Right lobe of liver (tissue), 6 donors: Measurements from ENCODE around the gene C4B. TPM values are rescaled to one million over a fixed set of nuclear protein-coding genes. Genes with fewer than 3 reads are reported as not detected.

Experiments
- ATAC-seq, 4 donors: fragments of 200-7000 bp; cut with Tn5 transposase; one replicate each; pipeline ENCODE4 v1.9.1; 2020; ENCODE audit warnings: mild to moderate bottlenecking in 4 of 4, moderate library complexity in 4 of 4
- DNase-seq, 3 donors: peaks; one replicate each; pipeline ENCODE4 v3.0.0-alpha.2; 2020
- H3K27ac ChIP-seq, 3 donors: fragments of 200-600 bp; one replicate each; pipeline ENCODE4 v1.8.0; 2022
- H3K27me3 ChIP-seq, 2 donors: fragments of 200-600 bp; one replicate each; pipeline ENCODE4 v1.8.0; 2022
- H3K36me3 ChIP-seq, 4 donors: fragments of 200-600 bp; sonication (generic) in 1 of 4; one replicate each; pipeline versions ENCODE4 v1.5.1 to v1.8.0; 2017 to 2022; ENCODE audit warnings: control low read depth in 1 of 4
- H3K4me1 ChIP-seq, 4 donors: fragments of 200-600 bp; sonication (generic) in 1 of 4; one replicate each; pipeline versions ENCODE4 v1.5.1 to v1.8.0; 2017 to 2022; ENCODE audit warnings: control low read depth in 1 of 4
- H3K4me3 ChIP-seq, 3 donors: fragments of 200-600 bp; one replicate each; pipeline ENCODE4 v1.8.0; 2022
- H3K9me3 ChIP-seq, 4 donors: fragments of 200-600 bp; sonication (generic) in 1 of 4; one replicate each; pipeline versions ENCODE4 v1.5.1 to v1.8.0; 2017 to 2022; ENCODE audit warnings: control low read depth in 1 of 4
- CTCF ChIP-seq, 4 donors: fragments of 200-600 bp in 3 of 4; fragments of 450-650 bp in 1 of 4; IDR thresholded peaks; one replicate each; pipeline versions ENCODE4 v1.5.1 to v1.8.0; 2016 to 2022; ENCODE audit warnings: antibody characterized with exemption in 4 of 4, mild to moderate bottlenecking in 2 of 4
- POLR2A ChIP-seq: fragments of 450-650 bp; IDR thresholded peaks from one replicate; pipeline ENCODE4 v1.6.1; 2017; ENCODE audit warnings: antibody characterized with exemption, mild to moderate bottlenecking
- WGBS: methylation state at CpG from one replicate; pipeline ENCODE4 v1.1.6; 2018; ENCODE audit warnings: low coverage, low lambda C conversion rate; ENCODE audit not compliant: insufficient coverage; ENCODE audit errors: missing lambda C conversion rate; 5-methylcytosine and 5-hydroxymethylcytosine counted together
- intact Hi-C, 2 donors: fragments of 100-400 bp; cut with DNase I; formaldehyde crosslinking; loops; one replicate each; pipeline versions ENCODE4 v1.11.2 to v1.14.1; 2022
- total RNA-seq, 6 experiments: library from RNA; depleted of rRNA in 2 of 6; stranded (reverse); fragments of >200 nt in 2 of 6; fragmentation: NEBNext Ultra II Directional in 3 of 6; extraction: Animal tissue kit (Norgen Biotek cat#: 25700) in 3 of 6; gene quantifications; one replicate each; pipeline versions ENCODE4 v1.1.0 to v1.2.4, GENCODE V29; 2016 to 2023
- donor health status: DM: no; HTN: yes; CAD: no.
- donor health status: DM: no; HTN: no; CAD: no.
- donor health status: DM: no; HTN: no; CAD: no.
- donor health status: DM: no; HTN: yes; CAD: no.
- donor health status: DM: no; HTN: yes; CAD: no.

The C4B gene
- total RNA-seq, 6 experiments from 2014 or later: 1,420 to 2,805 (median 2,265) TPM

- no peak for DNase-seq
- H3K27ac ChIP-seq: no peak overlapping the region
These were observed 31.3 kb downstream of the C4B start for GRCh38 chr6:32045811-32046449.

GRCh38 chr6:32046450-32047083, 32.0 kb downstream of the C4B start:
- Histone ChIP-seq H3K4me1 (peaks cover 0 to 9% (median 0%) of the 10 kb centered on the region in 4 donors), H3K9me3 (no peaks in the 10 kb centered on the region), H3K4me3 (no peak overlapping the region), H3K27me3 (no peaks in the 10 kb centered on the region), H3K27ac (peak overlapping the region in 1 of 3 donors; percentile 33), H3K36me3 (no peaks in the 10 kb centered on the region)
- intact Hi-C loops: no loop called here
- 63% methylated on average over 3 of the region's 14 CpGs for WGBS
- TF ChIP-seq POLR2A (no peak), CTCF (IDR thresholded peaks at IDR 0.05) (no peak)
- DNase-seq (peak in 1 of 3 donors; percentile 43), ATAC-seq (no peak)

More at GRCh38 chr6:32045811-32046449, 31.3 kb downstream of the C4B start:
- H3K4me3 ChIP-seq: no peak overlapping the region
- H3K4me1 ChIP-seq: peaks cover 0 to 9% (median 0%) of the 10 kb centered on the region in 4 donors
- intact Hi-C loops: no loop called here
- no peaks in the 10 kb centered on the region for H3K36me3 ChIP-seq
- no peaks in the 10 kb centered on the region for H3K9me3 ChIP-seq
- no peak for TF ChIP-seq CTCF (IDR thresholded peaks at IDR 0.05)
- no peak for TF ChIP-seq POLR2A
- no CpG with 5 or more reads among the region's 22 CpGs for WGBS
- no peak for ATAC-seq
- no peaks in the 10 kb centered on the region for H3K27me3 ChIP-seq

GRCh38 chr6:32047084-32047478, 32.5 kb downstream of the C4B start:
- H3K36me3 ChIP-seq: no peaks in the 10 kb centered on the region
- WGBS: 80% methylated on average over 1 of the region's 11 CpGs
- peaks cover 0 to 9% (median 0%) of the 10 kb centered on the region in 4 donors for H3K4me1 ChIP-seq
- no peak for TF ChIP-seq CTCF (IDR thresholded peaks at IDR 0.05)
- no peak for TF ChIP-seq POLR2A
- intact Hi-C loops: no loop called here
- DNase-seq (no peak), ATAC-seq (peak in 1 of 4 donors; percentile 3)
- no peaks in the 10 kb centered on the region for H3K9me3 ChIP-seq
- peak overlapping the region in 1 of 3 donors; percentile 33 for H3K27ac ChIP-seq
- no peaks in the 10 kb centered on the region for H3K27me3 ChIP-seq
- no peak overlapping the region for H3K4me3 ChIP-seq

- no CpG with 5 or more reads among the region's 6 CpGs for WGBS
- no peak overlapping the region for H3K4me3 ChIP-seq
- no peak overlapping the region for H3K27ac ChIP-seq
- H3K9me3 ChIP-seq: no peaks in the 10 kb centered on the region
- no peaks in the 10 kb centered on the region for H3K36me3 ChIP-seq
- ATAC-seq: no peak
- H3K27me3 ChIP-seq: no peaks in the 10 kb centered on the region
- peak in 1 of 3 donors; percentile 37 for DNase-seq
- H3K4me1 ChIP-seq: peaks cover 0 to 9% (median 0%) of the 10 kb centered on the region in 4 donors
- no peak for TF ChIP-seq POLR2A
- no peak for TF ChIP-seq CTCF (IDR thresholded peaks at IDR 0.05)
- intact Hi-C loops: no loop called here
These were observed 32.9 kb downstream of the C4B start for GRCh38 chr6:32047539-32047854.
